Measurements from ENCODE around the gene ENTPD7. TPM values are rescaled to one million over a fixed set of nuclear protein-coding genes. Genes with fewer than 3 reads are reported as not detected.

The ENTPD7 gene
- total and polyA plus RNA-seq, 9 of the 15 experiments (the other 6 are each of a cell fraction or from before 2014, with no cell fraction given): 1.4 to 13.9 (median 8.5) TPM

DNA sequence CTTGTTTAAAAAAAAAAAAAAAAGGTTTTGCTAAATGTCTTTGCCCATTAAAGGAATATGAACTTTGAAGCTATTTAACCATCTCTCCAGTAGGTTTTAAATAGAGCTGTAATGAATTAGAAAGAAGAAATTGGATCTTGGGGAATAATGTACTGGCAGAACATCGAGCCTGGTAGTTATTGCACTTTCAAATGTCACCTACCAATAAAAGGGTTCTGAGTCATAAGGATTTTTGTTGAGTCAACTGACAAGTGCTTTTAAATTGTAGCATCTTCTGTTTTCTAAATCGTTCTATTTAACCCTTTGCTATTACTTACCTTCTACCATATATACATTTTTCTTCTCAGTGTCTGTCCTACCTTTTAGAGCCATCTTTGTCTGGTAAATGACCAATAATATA lies 83.4 kb downstream of the ENTPD7 start (continued):
- TF ChIP-seq SPI1 (IDR thresholded peaks at IDR 0.05; ENCODE audit: borderline replicate concordance, low read depth, low read length) (no peak), SMAD4 (CRISPR knock-in tag; conservative IDR thresholded peaks at IDR 0.05) (no peak)
- TF ChIP-seq, protein P1, sequence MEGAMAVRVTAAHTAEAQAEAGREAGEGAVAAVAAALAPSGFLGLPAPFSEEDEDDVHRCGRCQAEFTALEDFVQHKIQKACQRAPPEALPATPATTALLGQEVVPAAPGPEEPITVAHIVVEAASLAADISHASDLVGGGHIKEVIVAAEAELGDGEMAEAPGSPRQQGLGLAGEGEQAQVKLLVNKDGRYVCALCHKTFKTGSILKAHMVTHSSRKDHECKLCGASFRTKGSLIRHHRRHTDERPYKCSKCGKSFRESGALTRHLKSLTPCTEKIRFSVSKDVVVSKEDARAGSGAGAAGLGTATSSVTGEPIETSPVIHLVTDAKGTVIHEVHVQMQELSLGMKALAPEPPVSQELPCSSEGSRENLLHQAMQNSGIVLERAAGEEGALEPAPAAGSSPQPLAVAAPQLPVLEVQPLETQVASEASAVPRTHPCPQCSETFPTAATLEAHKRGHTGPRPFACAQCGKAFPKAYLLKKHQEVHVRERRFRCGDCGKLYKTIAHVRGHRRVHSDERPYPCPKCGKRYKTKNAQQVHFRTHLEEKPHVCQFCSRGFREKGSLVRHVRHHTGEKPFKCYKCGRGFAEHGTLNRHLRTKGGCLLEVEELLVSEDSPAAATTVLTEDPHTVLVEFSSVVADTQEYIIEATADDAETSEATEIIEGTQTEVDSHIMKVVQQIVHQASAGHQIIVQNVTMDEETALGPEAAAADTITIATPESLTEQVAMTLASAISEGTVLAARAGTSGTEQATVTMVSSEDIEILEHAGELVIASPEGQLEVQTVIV (CRISPR knock-in tag; IDR thresholded peaks at IDR 0.05; ENCODE audit: borderline replicate concordance): no peak

DNA sequence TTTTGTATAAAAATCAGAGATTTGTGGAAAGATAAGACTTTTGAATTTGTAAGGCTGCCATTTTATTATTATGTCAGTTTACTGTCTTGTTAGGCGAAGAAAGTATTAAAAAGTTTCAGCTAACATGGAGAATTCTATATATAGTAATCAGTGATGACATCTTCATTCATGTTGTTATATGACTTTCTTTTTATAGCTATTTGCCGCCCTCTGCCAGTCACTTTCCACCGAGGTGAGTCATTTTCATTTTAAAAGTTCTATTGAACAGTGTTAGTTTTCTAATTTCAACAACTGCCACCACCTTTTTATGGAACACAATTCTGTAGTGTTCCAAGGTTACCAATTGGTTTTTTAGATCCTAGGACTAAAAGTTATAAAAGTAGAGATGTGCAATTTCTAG lies 84.5 kb downstream of the ENTPD7 start:
- no peaks in the 10 kb centered on the region for H4K20me1 ChIP-seq (replicated peaks; ENCODE audit: control insufficient read depth, insufficient read depth, low read length)
- intact Hi-C loops (cut with micrococcal nuclease) (no loop called here), in situ Hi-C loops (cut with MboI) (no loop called here)
- DNase-seq (ENCODE audit: extremely low read depth in 1 of 4, low spot score in 3 of 4) (no peak), ATAC-seq (no peak), FAIRE-seq (no peak)
- H3K9me3 ChIP-seq (replicated peaks; ENCODE audit: control insufficient read depth, insufficient read depth, low read depth, low read length): no peaks in the 10 kb centered on the region; the same call in 1 of the 2 replicates
- ChIA-PET POLR2A (interaction anchor here (1.1 kb wide), 1 partner anchor 10 kb away, joined by 3 read pairs; no protein-coding TSS in a partner anchor), CTCF (ENCODE audit: low intra/inter-chr PET ratio) (no interaction called here)
- H3K36me3 ChIP-seq (ENCODE audit: control insufficient read depth, insufficient read depth, low read length): peaks cover 78% of the 10 kb centered on the region
- no peak overlapping the region for H3K4me3 ChIP-seq
- BruUV-seq (replicated peaks): no TSS peak
- H3K27me3 ChIP-seq (ENCODE audit: control insufficient read depth in 2 of 2, insufficient read depth in 2 of 2, low read length in 2 of 2): no peaks in the 10 kb centered on the region
- WGBS (ENCODE audit: insufficient coverage, low coverage, missing lambda C conversion rate): 82% methylated on average over 3 of the region's 3 CpGs
- H3K27ac ChIP-seq (ENCODE audit: extremely low read depth, low read depth, low read length): no peak overlapping the region
- no peaks in the 10 kb centered on the region for H3K79me2 ChIP-seq (ENCODE audit: control insufficient read depth, insufficient read depth, low read length)
- no peaks in the 10 kb centered on the region for H3K9me1 ChIP-seq (ENCODE audit: control insufficient read depth, insufficient read depth, low read length)
- H2AFZ ChIP-seq (ENCODE audit: low read depth, low read length): no peak overlapping the region
- no peak overlapping the region for H3K4me2 ChIP-seq (ENCODE audit: insufficient read depth, low read length)
- H3K9ac ChIP-seq (ENCODE audit: insufficient read depth in 1 of 2, low read depth in 2 of 2, low read length in 2 of 2): no peak overlapping the region
- H3K4me1 ChIP-seq (replicated peaks in 1 of 2; ENCODE audit: control insufficient read depth in 2 of 2, insufficient read depth in 2 of 2, low read length in 2 of 2): no peaks in the 10 kb centered on the region
- TF ChIP-seq ZEB2 (IDR thresholded peaks at IDR 0.05) (no peak), SMAD1 (IDR thresholded peaks at IDR 0.05; ENCODE audit: low read depth, low read length, partially characterized antibody) (no peak), HDAC8 (tag; IDR thresholded peaks at IDR 0.05) (no peak), TGIF2 (CRISPR knock-in tag; IDR thresholded peaks at IDR 0.05) (no peak), NR1H2 (CRISPR knock-in tag; IDR thresholded peaks at IDR 0.05) (no peak)
- TF ChIP-seq, protein P2, sequence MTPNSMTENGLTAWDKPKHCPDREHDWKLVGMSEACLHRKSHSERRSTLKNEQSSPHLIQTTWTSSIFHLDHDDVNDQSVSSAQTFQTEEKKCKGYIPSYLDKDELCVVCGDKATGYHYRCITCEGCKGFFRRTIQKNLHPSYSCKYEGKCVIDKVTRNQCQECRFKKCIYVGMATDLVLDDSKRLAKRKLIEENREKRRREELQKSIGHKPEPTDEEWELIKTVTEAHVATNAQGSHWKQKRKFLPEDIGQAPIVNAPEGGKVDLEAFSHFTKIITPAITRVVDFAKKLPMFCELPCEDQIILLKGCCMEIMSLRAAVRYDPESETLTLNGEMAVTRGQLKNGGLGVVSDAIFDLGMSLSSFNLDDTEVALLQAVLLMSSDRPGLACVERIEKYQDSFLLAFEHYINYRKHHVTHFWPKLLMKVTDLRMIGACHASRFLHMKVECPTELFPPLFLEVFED (CRISPR knock-in tag; conservative IDR thresholded peaks at IDR 0.05): no peak
- TF ChIP-seq, protein P3, sequence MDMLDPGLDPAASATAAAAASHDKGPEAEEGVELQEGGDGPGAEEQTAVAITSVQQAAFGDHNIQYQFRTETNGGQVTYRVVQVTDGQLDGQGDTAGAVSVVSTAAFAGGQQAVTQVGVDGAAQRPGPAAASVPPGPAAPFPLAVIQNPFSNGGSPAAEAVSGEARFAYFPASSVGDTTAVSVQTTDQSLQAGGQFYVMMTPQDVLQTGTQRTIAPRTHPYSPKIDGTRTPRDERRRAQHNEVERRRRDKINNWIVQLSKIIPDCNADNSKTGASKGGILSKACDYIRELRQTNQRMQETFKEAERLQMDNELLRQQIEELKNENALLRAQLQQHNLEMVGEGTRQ (CRISPR knock-in tag; IDR thresholded peaks at IDR 0.05): no peak
- TF ChIP-seq, protein P4, sequence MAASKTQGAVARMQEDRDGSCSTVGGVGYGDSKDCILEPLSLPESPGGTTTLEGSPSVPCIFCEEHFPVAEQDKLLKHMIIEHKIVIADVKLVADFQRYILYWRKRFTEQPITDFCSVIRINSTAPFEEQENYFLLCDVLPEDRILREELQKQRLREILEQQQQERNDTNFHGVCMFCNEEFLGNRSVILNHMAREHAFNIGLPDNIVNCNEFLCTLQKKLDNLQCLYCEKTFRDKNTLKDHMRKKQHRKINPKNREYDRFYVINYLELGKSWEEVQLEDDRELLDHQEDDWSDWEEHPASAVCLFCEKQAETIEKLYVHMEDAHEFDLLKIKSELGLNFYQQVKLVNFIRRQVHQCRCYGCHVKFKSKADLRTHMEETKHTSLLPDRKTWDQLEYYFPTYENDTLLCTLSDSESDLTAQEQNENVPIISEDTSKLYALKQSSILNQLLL (CRISPR knock-in tag; IDR thresholded peaks at IDR 0.05; ENCODE audit: borderline replicate concordance): no peak
- TF ChIP-seq, protein P5, sequence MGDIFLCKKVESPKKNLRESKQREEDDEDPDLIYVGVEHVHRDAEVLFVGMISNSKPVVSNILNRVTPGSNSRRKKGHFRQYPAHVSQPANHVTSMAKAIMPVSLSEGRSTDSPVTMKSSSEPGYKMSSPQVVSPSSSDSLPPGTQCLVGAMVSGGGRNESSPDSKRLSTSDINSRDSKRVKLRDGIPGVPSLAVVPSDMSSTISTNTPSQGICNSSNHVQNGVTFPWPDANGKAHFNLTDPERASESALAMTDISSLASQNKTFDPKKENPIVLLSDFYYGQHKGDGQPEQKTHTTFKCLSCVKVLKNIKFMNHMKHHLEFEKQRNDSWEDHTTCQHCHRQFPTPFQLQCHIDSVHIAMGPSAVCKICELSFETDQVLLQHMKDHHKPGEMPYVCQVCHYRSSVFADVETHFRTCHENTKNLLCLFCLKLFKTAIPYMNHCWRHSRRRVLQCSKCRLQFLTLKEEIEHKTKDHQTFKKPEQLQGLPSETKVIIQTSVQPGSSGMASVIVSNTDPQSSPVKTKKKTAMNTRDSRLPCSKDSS (IDR thresholded peaks at IDR 0.05; ENCODE audit: low read depth, partially characterized antibody): no peak
